Ectodermal cell (in vitro differentiated cells): ENCODE results near the gene CCK.

ENCODE experiments used
- H3K27ac ChIP-seq: 2 replicates; pipeline ENCODE4 v1.7.0; 2013; ENCODE audit warnings: mild to moderate bottlenecking, low read depth, low read length; ENCODE audit not compliant: insufficient read depth, poor library complexity, severe bottlenecking
- H3K27me3 ChIP-seq: 2 replicates; pipeline ENCODE4 v1.7.0; 2013; ENCODE audit warnings: mild to moderate bottlenecking, low read length; ENCODE audit not compliant: insufficient read depth, control insufficient read depth, poor library complexity, severe bottlenecking
- H3K36me3 ChIP-seq: one replicate; pipeline ENCODE4 v1.7.0; 2013; ENCODE audit warnings: low read length; ENCODE audit not compliant: control insufficient read depth, insufficient read depth
- H3K4me1 ChIP-seq: one replicate; pipeline ENCODE4 v1.7.0; 2013; ENCODE audit warnings: low read length; ENCODE audit not compliant: control insufficient read depth, insufficient read depth
- H3K4me3 ChIP-seq: 2 replicates; pipeline ENCODE4 v1.7.0; 2013; ENCODE audit warnings: low read depth, low read length, control low read depth; ENCODE audit not compliant: insufficient read depth
- H3K9me3 ChIP-seq: 2 replicates; pipeline ENCODE4 v1.7.0; 2013; ENCODE audit warnings: mild to moderate bottlenecking, low read length, moderate library complexity; ENCODE audit not compliant: control insufficient read depth
- WGBS, 2 experiments: methylation state at CpG; one replicate each; pipeline ENCODE4 v1.1.7; 2013; ENCODE audit warnings: missing lambda C conversion rate in 2 of 2; 5-methylcytosine and 5-hydroxymethylcytosine counted together

The CCK gene

DNA sequence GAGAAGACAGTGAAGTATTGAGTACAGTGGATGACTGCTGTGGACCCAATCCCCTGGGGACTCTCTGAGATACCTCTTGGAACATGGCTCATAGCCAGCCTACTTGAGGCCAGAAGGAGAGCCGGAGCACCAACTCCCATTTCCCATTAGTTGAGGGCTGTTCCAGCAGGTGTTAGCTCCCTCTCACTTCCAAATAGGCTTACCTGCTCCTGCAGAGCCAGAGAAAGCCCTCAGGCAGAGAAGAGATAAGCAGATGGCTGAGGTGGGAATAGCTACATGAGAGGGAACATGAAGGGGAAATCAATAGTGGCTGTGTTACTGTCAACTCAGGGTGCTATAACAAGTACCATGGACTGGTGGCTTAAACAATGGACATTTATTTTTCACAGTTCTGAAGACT, 4.6 kb upstream of the CCK start:
- no peak overlapping the region for H3K27ac ChIP-seq
- WGBS, 2 experiments, result 90 to 100% methylated on average over 1 of the region's 1 CpG
- H3K4me1 ChIP-seq, result no peaks in the 10 kb centered on the region
- peaks cover 2% of the 10 kb centered on the region for H3K9me3 ChIP-seq
- H3K4me3 ChIP-seq, result no peak overlapping the region
- H3K27me3 ChIP-seq, result peaks cover 3% of the 10 kb centered on the region
- H3K36me3 ChIP-seq, result no peaks in the 10 kb centered on the region

DNA sequence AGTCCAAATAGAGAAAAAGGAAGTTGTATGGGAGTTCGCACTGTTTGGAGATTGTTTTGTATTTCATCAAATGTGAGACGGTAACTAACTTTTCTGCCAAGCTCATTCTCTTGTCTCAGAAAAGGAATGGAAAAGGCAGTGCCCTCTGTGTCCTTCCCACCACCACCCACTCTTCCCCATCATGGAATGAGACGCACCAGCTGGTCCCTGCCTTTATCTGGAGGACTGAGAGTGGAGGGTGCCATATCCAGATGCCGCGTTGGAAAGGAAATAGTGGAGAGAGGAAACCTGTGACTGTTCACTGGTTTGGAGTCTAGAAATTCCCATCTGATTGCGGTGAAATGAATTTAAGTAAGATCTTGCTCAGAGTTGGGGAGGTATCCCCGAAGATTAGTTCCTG, 3.7 kb upstream of the CCK start:
- 94 to 95% methylated on average over 7 of the region's 7 CpGs for WGBS, 2 experiments
- H3K4me3 ChIP-seq, result no peak overlapping the region

DNA sequence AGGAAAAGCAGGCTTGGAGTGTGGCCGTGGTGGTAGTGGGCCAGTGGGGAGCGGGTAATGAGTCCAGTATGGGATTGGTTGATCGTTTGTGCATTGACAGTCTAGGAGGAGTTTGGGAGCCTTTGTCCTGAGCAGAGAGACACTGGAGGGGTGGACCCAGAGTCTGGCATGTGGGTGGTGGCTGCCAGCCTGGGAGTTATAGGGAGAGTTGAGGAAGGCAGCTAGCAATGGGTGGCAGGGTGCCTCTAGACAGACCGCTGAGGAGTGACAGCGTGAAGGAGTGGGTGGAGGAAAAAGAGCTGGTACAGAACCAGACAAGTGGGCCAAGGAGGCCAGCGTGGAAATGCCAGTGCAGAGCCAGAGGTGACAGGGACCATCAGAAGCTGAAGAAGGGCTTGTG, 1.9 kb upstream of the CCK start:
- Histone ChIP-seq H3K4me1 (peaks cover 7% of the 10 kb centered on the region), H3K27ac (no peak overlapping the region), H3K4me3 (no peak overlapping the region), H3K27me3 (peaks cover 30% of the 10 kb centered on the region), H3K9me3 (peaks cover 2% of the 10 kb centered on the region), H3K36me3 (no peaks in the 10 kb centered on the region)
- WGBS, 2 experiments, result 91 to 94% methylated on average over 6 of the region's 6 CpGs

More for the DNA sequence above, 3.7 kb upstream of the CCK start:
- Histone ChIP-seq H3K9me3 (peaks cover 2% of the 10 kb centered on the region), H3K27me3 (peaks cover 12% of the 10 kb centered on the region), H3K4me1 (no peaks in the 10 kb centered on the region), H3K36me3 (no peaks in the 10 kb centered on the region), H3K27ac (no peak overlapping the region)

DNA sequence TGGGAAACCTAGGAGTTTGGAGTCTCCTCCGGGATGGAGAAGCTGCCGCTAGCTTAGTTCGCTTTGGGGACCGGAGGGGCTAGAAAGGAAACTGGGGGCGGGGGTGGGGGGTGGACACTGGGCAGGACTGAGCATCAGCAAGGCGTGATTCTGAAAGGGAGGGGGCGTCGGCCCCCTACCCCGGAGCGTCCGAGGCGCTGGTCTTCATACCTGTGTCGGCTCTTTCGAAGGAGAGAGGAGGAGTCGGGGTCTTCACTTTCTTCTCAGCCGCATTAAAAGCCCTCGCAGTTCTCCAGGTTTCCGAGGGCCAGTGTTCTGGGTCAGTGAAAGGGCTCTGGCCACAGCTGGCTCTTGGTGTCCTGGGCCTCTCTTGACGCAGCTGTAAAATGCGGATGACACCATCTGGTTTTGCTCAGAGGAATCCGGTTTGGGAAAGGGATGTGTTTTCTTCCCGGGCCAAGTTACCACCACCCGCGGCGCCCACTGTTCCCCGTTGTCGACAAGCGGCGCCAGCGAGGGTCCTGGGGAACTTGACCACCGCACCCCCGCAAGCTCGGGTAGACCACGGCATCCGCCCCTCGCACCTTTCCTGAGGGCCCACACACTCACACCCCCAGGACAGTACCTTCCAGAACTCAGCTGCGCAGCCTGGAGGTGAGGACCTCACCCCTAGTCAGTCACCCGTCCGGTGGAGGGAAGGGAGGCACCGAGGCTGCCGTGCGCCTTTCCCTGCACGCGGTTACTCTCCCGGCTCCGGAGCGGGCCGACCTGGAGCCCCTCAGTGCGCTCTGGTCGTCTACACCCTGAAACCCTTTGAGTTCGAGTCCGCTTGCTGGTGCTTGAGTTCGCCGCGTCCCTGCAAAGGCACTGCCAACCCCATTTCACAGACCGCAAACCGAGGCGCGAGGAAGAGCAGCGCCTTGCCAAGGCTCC, 660 bp downstream of the CCK start:
- Histone ChIP-seq H3K4me1 (peaks cover 7% of the 10 kb centered on the region), H3K9me3 (no peaks in the 10 kb centered on the region), H3K4me3 (no peak overlapping the region), H3K36me3 (no peaks in the 10 kb centered on the region), H3K27ac (no peak overlapping the region), H3K27me3 (peaks cover 31% of the 10 kb centered on the region)
- 85 to 88% methylated on average over 60 of the region's 60 CpGs for WGBS, 2 experiments

DNA sequence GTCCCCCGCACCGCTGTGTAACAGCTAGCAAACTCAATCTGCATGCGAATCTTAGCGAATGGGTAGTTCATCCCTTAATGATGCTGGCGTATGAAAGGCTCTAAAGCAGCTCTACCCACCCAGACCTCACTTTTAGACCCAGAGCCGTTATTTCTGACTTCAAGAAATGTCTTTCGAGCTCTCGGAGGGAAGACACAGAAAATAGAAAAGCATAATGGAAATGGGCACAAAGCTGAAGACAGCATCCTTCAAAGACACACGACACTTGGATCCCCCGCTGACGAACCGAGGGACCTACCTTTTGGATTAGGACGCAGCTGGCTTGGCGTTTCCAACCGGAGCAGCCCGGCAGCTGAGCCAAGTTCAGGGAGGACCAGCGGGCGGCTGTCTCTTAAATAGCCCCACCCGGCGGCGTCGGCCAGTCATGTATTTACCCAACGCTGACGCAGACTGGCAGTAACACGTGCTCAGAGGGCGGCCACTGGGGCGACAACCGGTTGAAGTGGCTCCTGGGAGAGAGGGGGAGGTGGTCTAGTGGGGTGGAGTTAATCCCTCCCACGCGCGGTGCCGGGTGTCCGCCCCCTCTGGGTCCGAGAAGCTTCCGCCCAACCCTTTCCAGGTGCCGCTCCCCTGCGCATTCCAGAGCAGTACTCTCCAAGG, 1.5 kb downstream of the CCK start:
- Histone ChIP-seq H3K36me3 (no peaks in the 10 kb centered on the region), H3K27me3 (peaks cover 31% of the 10 kb centered on the region)
- WGBS, 2 experiments, result 59 to 63% methylated on average over 37 of the region's 37 CpGs

DNA sequence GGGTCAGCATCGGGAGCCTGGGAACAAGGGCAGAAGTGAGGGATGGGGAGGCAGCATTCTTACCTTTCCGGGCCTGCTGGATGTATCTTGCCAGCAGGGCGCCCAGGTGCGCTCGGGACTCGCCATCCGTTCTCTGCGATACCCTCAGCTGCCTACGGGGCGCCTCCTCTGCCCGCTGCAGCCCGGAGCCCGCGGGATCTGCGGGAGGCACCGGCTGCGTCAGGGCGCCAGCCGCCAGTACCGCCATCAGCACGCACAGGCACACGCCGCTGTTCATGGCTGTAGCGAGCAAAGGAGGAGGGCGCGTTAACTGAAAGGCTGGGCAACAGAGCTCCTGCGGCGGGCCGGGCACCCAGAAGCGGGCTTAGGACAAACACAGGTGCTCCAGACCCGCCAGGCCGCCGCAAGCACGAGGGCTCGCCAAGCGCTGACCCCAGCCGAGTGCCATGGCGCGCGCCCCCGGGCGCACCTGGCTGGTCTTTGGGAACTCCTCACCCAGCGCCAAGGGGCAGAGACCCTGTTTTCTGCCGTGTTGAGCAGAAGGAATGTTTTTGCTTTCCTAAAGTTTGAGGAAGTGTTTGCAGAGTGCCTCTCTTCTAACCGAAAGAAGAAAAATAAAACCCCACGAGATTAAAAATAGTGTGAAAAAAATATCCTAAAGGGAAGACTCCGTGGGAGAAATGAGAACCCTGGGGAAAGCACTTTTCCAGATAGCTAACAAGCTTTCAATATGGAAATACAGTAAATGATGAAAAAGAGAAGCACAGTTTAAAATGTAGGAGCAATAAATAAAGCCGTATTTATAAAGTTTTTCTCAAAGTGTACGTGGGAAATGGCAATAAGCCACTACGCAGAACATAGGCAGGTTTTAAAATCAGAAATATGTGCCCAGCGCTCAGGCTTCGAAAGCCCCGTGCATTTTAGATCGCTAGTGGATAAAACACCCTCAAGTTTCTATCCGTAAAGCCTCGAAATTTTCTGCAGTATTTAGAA, 2.3 kb downstream of the CCK start:
- Histone ChIP-seq H3K9me3 (no peaks in the 10 kb centered on the region), H3K4me3 (peak overlapping the region; percentile 33), H3K27ac (no peak overlapping the region), H3K4me1 (peaks cover 7% of the 10 kb centered on the region), H3K36me3 (no peaks in the 10 kb centered on the region), H3K27me3 (peaks cover 31% of the 10 kb centered on the region)
- WGBS, 2 experiments, result 23% methylated on average over 56 of the region's 56 CpGs

More for the DNA sequence above, 1.5 kb downstream of the CCK start:
- H3K4me1 ChIP-seq, result peaks cover 7% of the 10 kb centered on the region
- H3K27ac ChIP-seq, result no peak overlapping the region
- H3K9me3 ChIP-seq, result no peaks in the 10 kb centered on the region
- no peak overlapping the region for H3K4me3 ChIP-seq

DNA sequence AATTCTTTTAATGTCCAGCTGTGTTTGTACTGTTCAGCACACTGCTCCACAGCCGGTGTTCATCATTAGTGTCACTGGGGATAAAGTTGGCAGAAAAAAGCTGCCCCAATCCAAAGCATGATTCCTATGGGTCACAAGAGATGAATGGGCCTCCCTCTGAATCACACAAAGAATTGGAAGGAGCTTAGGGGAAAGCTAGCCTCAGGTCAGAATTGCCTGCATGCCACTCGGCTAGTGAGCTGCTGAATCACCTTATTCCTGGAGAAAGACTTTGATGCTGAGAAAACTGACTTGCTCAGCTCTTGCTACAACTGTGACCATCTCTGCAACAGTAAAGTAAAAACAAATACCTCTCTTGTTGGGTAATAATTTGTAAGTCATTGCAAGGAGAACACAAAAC, 3.5 kb downstream of the CCK start:
- Histone ChIP-seq H3K27me3 (peaks cover 31% of the 10 kb centered on the region), H3K36me3 (no peaks in the 10 kb centered on the region), H3K27ac (no peak overlapping the region), H3K4me1 (peaks cover 7% of the 10 kb centered on the region), H3K4me3 (no peak overlapping the region), H3K9me3 (no peaks in the 10 kb centered on the region)
- WGBS, 2 experiments, result 18 to 21% methylated on average over 2 of the region's 2 CpGs

DNA sequence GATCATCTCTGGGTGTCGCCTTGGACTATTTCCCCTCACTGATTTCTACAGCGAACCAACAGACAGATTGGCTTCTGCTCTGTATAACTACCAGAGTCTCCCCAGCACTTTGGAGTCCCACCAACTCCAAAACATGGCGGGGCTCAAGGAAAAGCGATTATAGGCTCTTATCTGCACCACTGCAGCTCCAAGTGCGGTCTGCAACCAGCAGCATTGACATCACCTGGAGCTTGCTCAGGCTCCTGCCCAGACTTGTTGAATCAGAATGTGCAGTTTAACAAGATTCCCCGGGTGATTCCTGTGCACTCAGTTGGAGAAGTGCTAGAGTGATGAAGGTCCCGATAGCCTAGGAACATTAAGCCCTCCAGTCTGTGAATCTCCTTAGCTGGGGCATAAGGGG, 9.0 kb downstream of the CCK start:
- H3K36me3 ChIP-seq, result no peaks in the 10 kb centered on the region
- H3K4me3 ChIP-seq, result no peak overlapping the region
- H3K9me3 ChIP-seq, result no peaks in the 10 kb centered on the region
- 80 to 81% methylated on average over 7 of the region's 7 CpGs for WGBS, 2 experiments
- H3K4me1 ChIP-seq, result peaks cover 9% of the 10 kb centered on the region
- H3K27ac ChIP-seq, result no peak overlapping the region
- no peaks in the 10 kb centered on the region for H3K27me3 ChIP-seq

DNA sequence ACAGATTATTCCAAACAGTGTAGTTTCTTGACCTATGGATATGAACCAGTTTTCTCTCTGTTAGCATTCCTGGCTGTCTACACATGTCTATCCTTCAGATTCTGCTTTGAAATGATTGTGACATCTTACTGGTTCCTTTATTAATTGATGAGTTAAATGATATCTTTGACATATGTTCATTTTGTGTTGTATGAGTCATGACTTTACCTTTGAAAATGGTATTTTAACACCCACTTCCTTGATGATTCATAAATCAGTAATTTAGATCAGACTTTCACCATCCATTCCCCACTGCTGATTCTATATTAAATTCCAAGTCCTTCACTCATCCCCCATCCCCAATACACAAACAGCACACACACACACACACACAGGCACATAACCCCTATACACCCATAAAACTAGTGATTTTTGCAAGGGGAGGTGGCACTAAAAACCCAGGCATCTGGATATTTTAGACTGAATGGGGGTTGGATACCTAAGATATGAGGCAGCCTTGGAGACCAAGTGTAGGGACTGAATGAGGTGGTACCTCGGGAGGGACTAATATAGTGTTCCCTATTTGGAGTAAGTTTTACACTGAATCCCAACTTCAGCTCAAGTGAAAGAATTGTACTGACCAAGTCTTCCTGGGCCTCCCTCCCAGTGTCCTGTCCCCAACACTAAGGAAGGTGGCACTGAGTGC, 9.7 kb downstream of the CCK start:
- H3K4me3 ChIP-seq, result no peak overlapping the region
- peaks cover 9% of the 10 kb centered on the region for H3K4me1 ChIP-seq
- H3K36me3 ChIP-seq, result no peaks in the 10 kb centered on the region
- H3K9me3 ChIP-seq, result no peaks in the 10 kb centered on the region
- H3K27me3 ChIP-seq, result no peaks in the 10 kb centered on the region
- WGBS, 2 experiments, result 90 to 95% methylated on average over 1 of the region's 1 CpG
- no peak overlapping the region for H3K27ac ChIP-seq
